Stimulated activated CD8-positive, alpha-beta memory T cell treated with anti-CD3 and anti-CD28 coated beads, Interleukin-2, amount 100 ng/mL, for 1 hour (primary cell): Measurements from ENCODE around the gene CLIC3.
"Not testable (repeated sequence)": the region's sequence is repeated elsewhere in the genome, so short reads cannot be mapped to it uniquely, and the experiment has no call there.

Experiments
- DNase-seq, 2 donors: peaks; one replicate each; pipeline ENCODE4 v3.0.0-alpha.2; 2020; ENCODE audit warnings: low read depth in 2 of 2

Gene CLIC3, protein sequence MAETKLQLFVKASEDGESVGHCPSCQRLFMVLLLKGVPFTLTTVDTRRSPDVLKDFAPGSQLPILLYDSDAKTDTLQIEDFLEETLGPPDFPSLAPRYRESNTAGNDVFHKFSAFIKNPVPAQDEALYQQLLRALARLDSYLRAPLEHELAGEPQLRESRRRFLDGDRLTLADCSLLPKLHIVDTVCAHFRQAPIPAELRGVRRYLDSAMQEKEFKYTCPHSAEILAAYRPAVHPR

GRCh38 chr9:136996361-136997292, at the start of gene CLIC3:
Gene CLIC3, minus strand, starts transcription at chr9:136996568. Its CDS starts 25 bp downstream, at chr9:136996543.
- DNase-seq, result peak; percentile 28 to 43

- DNase-seq, result no peak
These were observed 49.1 kb upstream of the CLIC3 start for GRCh38 chr9:137045294-137046087.

DNA sequence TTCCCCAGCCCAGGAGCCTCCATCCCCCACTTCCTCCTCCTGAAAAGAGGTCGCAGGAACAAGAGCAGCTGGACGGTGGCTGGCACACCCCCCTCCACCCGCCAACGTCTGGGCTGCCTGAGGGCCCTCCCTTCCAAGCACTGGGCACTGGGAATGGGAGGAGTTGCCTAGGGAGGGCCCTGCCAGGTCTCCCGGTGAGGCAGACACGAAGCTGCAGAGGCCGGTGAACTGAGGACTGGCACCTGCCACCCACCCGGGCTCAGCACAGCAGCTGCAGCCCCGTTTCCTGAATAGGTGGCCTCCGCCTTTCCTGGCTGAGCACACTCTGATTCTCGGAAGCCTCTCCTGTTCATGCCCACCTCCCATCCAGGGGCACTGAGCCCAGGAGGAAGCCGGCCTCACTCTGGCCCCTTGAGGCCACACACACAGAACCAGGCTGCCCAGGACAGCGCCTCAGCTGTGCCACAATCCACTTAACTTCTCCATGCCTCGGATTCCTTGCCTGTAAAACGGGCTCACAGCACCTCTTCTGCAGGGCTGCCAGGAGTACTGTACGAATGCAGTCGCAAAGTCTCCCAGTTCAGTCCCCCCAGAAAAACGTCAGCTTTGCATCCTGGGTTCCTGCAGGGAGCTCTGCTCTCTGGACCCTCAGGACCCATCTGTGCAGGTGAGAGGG, 48.3 kb upstream of the CLIC3 start:
- no peak for DNase-seq

GRCh38 chr9:137044037-137044436, 47.7 kb upstream of the CLIC3 start:
- no peak for DNase-seq

GRCh38 chr9:137042751-137043727, 46.7 kb upstream of the CLIC3 start:
- DNase-seq, result no peak

DNA sequence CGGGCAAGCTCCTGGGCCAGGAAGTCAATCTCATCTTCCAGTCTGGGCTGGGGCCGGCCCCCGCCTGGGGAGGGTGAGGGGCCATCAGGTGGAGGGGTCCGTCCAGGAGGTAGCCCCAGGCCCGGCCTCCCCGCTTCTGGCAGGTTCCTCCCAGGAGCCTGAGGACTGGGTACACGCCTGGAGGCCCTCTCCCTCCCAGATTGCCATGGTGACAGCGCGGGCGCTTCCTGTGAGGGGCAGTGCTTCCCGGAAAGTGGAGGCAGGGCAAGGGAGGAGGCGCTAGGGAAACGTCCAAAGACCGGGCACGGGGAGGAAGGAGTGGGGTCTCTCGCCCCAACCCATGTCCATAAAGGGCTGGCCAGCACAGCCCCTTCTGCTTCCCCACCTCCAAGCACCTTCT, 44.8 kb upstream of the CLIC3 start:
- no peak for DNase-seq

DNA sequence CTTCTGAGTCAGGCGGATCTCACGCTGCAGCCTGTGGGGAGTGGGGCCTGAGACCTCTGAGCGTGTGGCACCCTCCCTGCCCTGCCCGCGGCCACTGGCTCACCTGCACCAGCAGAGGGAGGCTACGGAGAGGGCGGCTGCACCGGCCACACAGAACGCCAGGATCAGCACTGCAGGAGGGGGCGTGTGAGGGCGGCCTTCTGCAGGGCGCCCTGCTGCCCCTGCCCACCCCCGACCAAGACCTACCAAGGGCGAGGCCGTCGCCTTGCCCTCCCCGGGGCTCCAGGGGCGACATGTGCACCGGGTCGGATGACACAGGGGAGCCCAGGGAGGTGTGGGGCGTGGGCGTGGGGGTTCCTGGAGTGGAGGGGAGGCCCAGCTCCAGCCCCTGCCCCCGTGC, 44.2 kb upstream of the CLIC3 start:
- DNase-seq, result no peak

GRCh38 chr9:137039611-137040366, 43.4 kb upstream of the CLIC3 start:
- no peak for DNase-seq

DNA sequence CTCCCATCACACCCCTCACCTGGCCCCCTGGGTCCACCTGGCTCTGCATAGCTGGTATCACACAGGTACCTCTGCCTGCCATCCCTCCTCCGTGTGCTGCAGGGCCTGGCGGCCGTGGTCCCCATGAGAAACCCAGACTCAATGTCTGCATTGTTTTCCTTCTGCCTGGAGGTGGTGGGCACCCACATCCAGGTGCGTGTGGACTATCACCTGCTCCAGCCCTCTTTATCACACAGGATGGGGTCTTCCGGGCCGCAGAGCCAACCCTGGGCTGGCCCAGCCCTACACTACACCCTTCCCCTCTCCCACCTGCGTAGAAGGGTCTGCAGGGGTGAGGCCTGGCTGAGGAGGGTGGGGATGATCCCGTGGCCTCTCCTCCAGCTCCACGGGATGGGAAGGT, 42.5 kb upstream of the CLIC3 start:
- DNase-seq, result no peak

- no peak for DNase-seq
These were observed 41.1 kb upstream of the CLIC3 start for GRCh38 chr9:137037483-137037882.

DNA sequence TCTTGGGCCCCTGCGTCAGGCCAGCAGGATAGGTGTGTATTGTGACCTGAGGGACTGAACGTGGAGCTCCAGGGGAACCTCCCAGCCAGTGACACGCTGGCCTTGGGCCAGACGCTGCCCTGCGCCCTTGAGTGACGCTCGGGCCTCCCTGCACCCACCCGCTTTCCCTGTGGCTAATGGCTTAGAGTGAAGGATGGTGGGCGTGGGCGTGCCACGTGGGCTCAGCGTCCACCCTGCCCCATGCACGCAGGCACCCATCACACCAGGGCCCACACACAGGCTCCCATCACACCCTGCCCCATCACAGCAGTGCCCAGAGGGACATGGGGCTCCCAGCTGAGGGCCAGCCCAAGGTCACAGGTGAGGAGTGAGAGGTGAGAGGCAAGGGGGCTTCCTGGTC, 40.7 kb upstream of the CLIC3 start:
- no peak for DNase-seq

GRCh38 chr9:137035937-137036336, 39.6 kb upstream of the CLIC3 start:
- no peak for DNase-seq

DNA sequence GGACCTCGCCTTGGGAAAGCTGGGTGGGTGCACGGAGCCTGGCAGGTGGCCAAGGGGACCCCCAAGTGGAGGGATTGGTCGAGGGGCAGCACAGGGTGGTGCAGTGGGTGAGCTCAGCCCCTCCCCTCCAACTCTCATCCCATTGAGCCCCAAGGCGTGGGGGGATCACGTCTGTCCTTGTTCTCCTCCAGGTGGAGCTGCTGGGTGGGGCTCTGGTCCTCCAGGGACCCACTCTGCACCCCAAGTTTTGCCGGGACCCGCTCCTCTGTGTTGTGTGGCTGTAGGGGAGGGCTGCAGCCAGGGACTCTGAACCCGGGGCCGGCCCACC, 39.1 kb upstream of the CLIC3 start:
- no peak for DNase-seq

DNA sequence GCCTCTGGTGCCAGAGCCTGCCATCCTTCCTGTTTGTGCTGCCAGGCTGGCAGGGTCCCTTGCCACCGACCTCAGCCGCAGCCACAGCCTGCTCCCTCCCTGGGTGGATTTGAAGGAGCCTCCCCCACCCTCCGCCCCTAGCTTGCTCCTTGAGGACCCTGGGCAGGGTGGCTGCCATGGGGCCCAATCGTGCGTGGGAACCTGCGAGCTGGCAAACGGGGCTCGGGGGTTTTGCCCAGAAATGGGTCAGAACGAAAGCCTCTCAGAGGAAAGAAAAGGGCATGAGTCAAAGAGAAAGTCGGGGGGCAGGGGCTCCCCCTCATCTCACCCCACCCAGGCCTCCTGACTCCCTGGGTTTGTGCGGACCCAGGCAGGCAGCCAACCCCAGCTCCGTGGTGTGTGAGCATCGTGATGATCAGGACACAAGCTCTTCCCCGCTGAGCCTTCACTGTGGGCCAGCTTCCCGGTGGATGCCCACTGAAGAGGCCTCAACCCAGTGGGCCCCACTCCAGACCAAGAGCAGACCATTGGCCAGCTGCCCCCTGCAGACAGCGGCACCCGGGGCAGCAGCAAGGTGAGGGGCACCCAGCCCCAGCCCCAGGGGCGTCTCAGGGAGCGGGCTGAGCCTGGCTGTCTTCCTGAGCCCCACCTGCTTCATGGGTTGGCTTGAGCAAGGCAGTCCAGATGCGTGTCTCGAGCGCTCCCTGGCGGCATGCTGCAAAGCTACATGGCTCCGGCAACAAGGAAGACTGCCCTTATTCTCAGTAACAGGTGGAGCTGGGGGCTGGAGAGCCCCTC, 38.5 kb upstream of the CLIC3 start:
- peak; percentile 71 to 79 for DNase-seq

GRCh38 chr9:137034039-137034708, 37.8 kb upstream of the CLIC3 start:
- no peak for DNase-seq

DNA sequence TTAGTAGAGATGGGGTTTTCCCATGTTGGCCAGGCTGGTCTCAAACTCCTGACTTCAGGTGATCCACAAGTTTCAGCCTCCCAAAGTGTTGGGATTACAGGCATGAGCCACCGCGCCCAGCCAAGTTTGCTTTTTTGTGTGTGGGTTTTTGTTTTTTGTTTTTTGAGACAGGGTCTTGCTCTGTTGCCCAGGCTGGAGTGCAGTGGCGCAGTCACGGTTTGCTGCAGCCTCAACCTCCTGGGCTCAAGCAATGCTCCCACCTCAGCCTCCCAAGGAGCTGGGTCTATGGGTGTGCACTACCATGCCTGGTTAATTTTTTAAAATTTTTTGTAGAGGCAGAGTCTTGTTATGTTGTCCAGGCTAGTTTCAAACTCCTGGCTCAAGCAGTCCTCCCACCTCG, 37.1 kb upstream of the CLIC3 start:
- not testable (repeated sequence) for DNase-seq

- no peak for DNase-seq
These were observed 36.5 kb upstream of the CLIC3 start for GRCh38 chr9:137032858-137033257.

GRCh38 chr9:137031904-137032640, 35.7 kb upstream of the CLIC3 start, which contains the start of gene FUT7:
Gene FUT7, minus strand, starts transcription at chr9:137032088. Its CDS starts 97 bp downstream, at chr9:137031991.
- no peak for DNase-seq
